HepG2 (cell line): ENCODE measurements around the gene SPRN. TPM values are rescaled to one million over a fixed set of nuclear protein-coding genes. Genes with fewer than 3 reads are reported as not detected.
A peak's percentile ranks its signal among the peaks of the same experiment; 100 is the strongest.
"Not testable (repeated sequence)": the region's sequence is repeated elsewhere in the genome, so short reads cannot be mapped to it uniquely, and the experiment has no call there.

Experiments
- ATAC-seq: fragments of 200-7000 bp; cut with Tn5 transposase; 3 replicates; pipeline ENCODE4 v1.9.1; 2020; ENCODE audit warnings: mild to moderate bottlenecking, moderate library complexity
- BruUV-seq: library from RNA; stranded (reverse); fragments of 400-500 nt; replicated peaks from 2 replicates; lab custom pipeline; 2021; lab: Mats Ljungman, UMichigan
- CTCF ChIA-PET: fragments of 300-600 bp; formaldehyde crosslinking; extraction: SDS; loops from one replicate; lab custom pipeline; 2021; ENCODE audit warnings: low total read pairs, inconsistent platforms, low intra/inter-chr PET ratio; lab: Yijun Ruan, JAX
- POLR2A ChIA-PET: fragments of 350-600 bp; sonication (Branson Sonifier 250); formaldehyde crosslinking; loops from one replicate; lab custom pipeline; 2020; ENCODE audit warnings: antibody characterized with exemption, inconsistent platforms; lab: Yijun Ruan, JAX
- DNase-seq: peaks from one replicate; pipeline ENCODE4 v3.0.0-alpha.2; 2015; ENCODE audit warnings: low spot score
- FAIRE-seq: peaks from 3 replicates; lab custom pipeline; 2011; peaks lifted over from hg19 to GRCh38; lab: Jason Lieb, UNC
- H2AFZ ChIP-seq: one replicate; pipeline ENCODE4 v1.6.1; 2011; ENCODE audit warnings: low read length, inconsistent platforms
- H3K27ac ChIP-seq: fragments of 300-600 bp; 3 replicates; pipeline ENCODE4 v1.8.0; 2011; ENCODE audit warnings: mixed run types, mild to moderate bottlenecking, mixed read lengths, low read length, inconsistent platforms; ENCODE audit not compliant: insufficient read depth; ENCODE audit errors: extremely low read length
- H3K27me3 ChIP-seq, 2 experiments: fragments of 200-600 bp in 1 of 2; 2 replicates in 1 of 2; 3 replicates in 1 of 2; pipeline versions ENCODE4 v1.6.0 to v1.8.0; 2011; ENCODE audit warnings: low read length in 2 of 2, mild to moderate bottlenecking in 2 of 2, moderate library complexity in 2 of 2, inconsistent platforms in 1 of 2; ENCODE audit not compliant: insufficient read depth in 2 of 2, control insufficient read depth in 1 of 2
- H3K36me3 ChIP-seq, 2 experiments: fragments of 200-600 bp in 1 of 2; replicated peaks in 1 of 2; 2 replicates in 1 of 2; 3 replicates in 1 of 2; pipeline versions ENCODE4 v1.5.1 to v1.8.0; 2011; ENCODE audit warnings: low read length in 2 of 2, inconsistent platforms in 1 of 2; ENCODE audit not compliant: insufficient read depth in 2 of 2, control insufficient read depth in 1 of 2
- H3K4me1 ChIP-seq: 2 replicates; pipeline ENCODE4 v1.5.1; 2012; ENCODE audit warnings: low read length, inconsistent platforms; ENCODE audit not compliant: insufficient read depth
- H3K4me2 ChIP-seq: 2 replicates; pipeline ENCODE4 v1.6.0; 2011; ENCODE audit warnings: low read depth, low read length, inconsistent platforms
- H3K4me3 ChIP-seq, 3 experiments: fragments of 200-600 bp in 1 of 3; sonication (generic), shearing (Covaris generic) in 1 of 3; replicated peaks in 1 of 3; 2 replicates each; pipeline ENCODE4 v1.5.1; 2011 to 2016; ENCODE audit warnings: low read length in 3 of 3, inconsistent platforms in 2 of 3, low read depth in 2 of 3, mild to moderate bottlenecking in 2 of 3, control low read depth in 1 of 3, mixed read lengths in 1 of 3; ENCODE audit not compliant: insufficient read depth in 1 of 3
- H3K79me2 ChIP-seq: one replicate; pipeline ENCODE4 v1.6.1; 2011; ENCODE audit warnings: low read length, inconsistent platforms; ENCODE audit not compliant: insufficient read depth
- H3K9ac ChIP-seq: 2 replicates; pipeline ENCODE4 v1.6.0; 2011; ENCODE audit warnings: mild to moderate bottlenecking, low read depth, low read length, inconsistent platforms; ENCODE audit not compliant: insufficient read depth
- H3K9me3 ChIP-seq: 2 replicates; pipeline ENCODE4 v1.5.1; 2012; ENCODE audit warnings: mild to moderate bottlenecking, low read length
- H4K20me1 ChIP-seq: 2 replicates; pipeline ENCODE4 v1.6.0; 2011; ENCODE audit warnings: inconsistent platforms, mild to moderate bottlenecking, low read length, moderate library complexity; ENCODE audit not compliant: insufficient read depth
- CEBPB ChIP-seq: IDR thresholded peaks from 2 replicates; pipeline ENCODE4 v1.6.1; 2011; ENCODE audit warnings: low read depth, low read length, improper control_type of control experiment, borderline replicate concordance
- HMGA1 ChIP-seq: sonication (generic); formaldehyde crosslinking; conservative IDR thresholded peaks from 2 replicates; pipeline ENCODE4 v1.4.0; 2020; ENCODE audit warnings: missing genetic modification reagents
- ZBTB7B ChIP-seq: sonication (generic); formaldehyde crosslinking; IDR thresholded peaks from 2 replicates; pipeline ENCODE4 v1.4.0; 2020; ENCODE audit warnings: missing genetic modification reagents
- ZNF101 ChIP-seq: sonication (generic); formaldehyde crosslinking; IDR thresholded peaks from 2 replicates; pipeline ENCODE4 v1.4.0; 2020; ENCODE audit warnings: mild to moderate bottlenecking, low read depth, missing genetic modification reagents, borderline replicate concordance
- ZSCAN21 ChIP-seq: sonication (generic); formaldehyde crosslinking; IDR thresholded peaks from 2 replicates; pipeline ENCODE4 v1.8.0; 2022; ENCODE audit warnings: mild to moderate bottlenecking, missing genetic modification reagents, moderate library complexity, borderline replicate concordance
- WGBS: methylation state at CpG from one replicate; pipeline ENCODE4 v1.1.6; 2017; ENCODE audit warnings: low lambda C conversion rate; 5-methylcytosine and 5-hydroxymethylcytosine counted together
- in situ Hi-C: cut with HindIII; loops from 2 replicates; pipeline ENCODE4 v1.10.0; 2017; ENCODE audit warnings: low pct_unique_long_range_greater_than_20kb; ENCODE audit not compliant: extremely low pct_ligation_motif_present
- intact Hi-C: fragments of 100-400 bp; cut with micrococcal nuclease; formaldehyde crosslinking; loops from one replicate; pipeline ENCODE4 v1.10.0; 2022; ENCODE audit not compliant: unreplicated experiment
- polyA plus RNA-seq, 8 experiments: library from polyadenylated mRNA; depleted of rRNA in 3 of 8; stranded (reverse) in 7 of 8; unstranded in 1 of 8; fragments of >200 nt; fragmentation: Illumina TruSeq in 4 of 8; extraction: Trizol in 4 of 8; gene quantifications; 2 replicates each; pipeline versions ENCODE4 v1.2.1 to v1.2.3, GENCODE V29; 2011 to 2016; ENCODE audit warnings: low read depth in 4 of 8, missing spikeins in 1 of 8, mixed read lengths in 1 of 8; ENCODE audit not compliant: insufficient read depth in 1 of 8
- total RNA-seq, 5 experiments: library from RNA; depleted of rRNA; stranded (reverse); fragments of >200 nt; fragmentation: Illumina TruSeq; extraction: Trizol; gene quantifications; 2 replicates each; pipeline ENCODE4 v1.2.3, GENCODE V29; 2016; ENCODE audit warnings: low read depth in 1 of 5
- TF ChIP-seq, protein P1 (sequence below), 2 experiments: sonication (generic) in 1 of 2; formaldehyde crosslinking in 1 of 2; IDR thresholded peaks; 2 replicates each; pipeline versions ENCODE4 v1.5.1 to v1.6.1; 2011 to 2020; ENCODE audit warnings: borderline replicate concordance in 1 of 2, low read depth in 1 of 2, low read length in 1 of 2, mild to moderate bottlenecking in 1 of 2, missing genetic modification reagents in 1 of 2, moderate library complexity in 1 of 2
- TF ChIP-seq, protein P2 (sequence below): fragments of 450-650 bp; IDR thresholded peaks from 2 replicates; pipeline ENCODE4 v1.6.1; 2016

The SPRN gene
- total and polyA plus RNA-seq, 2 of the 13 experiments (the other 11 are each of a cell fraction or from before 2014, with no cell fraction given): not detected

DNA sequence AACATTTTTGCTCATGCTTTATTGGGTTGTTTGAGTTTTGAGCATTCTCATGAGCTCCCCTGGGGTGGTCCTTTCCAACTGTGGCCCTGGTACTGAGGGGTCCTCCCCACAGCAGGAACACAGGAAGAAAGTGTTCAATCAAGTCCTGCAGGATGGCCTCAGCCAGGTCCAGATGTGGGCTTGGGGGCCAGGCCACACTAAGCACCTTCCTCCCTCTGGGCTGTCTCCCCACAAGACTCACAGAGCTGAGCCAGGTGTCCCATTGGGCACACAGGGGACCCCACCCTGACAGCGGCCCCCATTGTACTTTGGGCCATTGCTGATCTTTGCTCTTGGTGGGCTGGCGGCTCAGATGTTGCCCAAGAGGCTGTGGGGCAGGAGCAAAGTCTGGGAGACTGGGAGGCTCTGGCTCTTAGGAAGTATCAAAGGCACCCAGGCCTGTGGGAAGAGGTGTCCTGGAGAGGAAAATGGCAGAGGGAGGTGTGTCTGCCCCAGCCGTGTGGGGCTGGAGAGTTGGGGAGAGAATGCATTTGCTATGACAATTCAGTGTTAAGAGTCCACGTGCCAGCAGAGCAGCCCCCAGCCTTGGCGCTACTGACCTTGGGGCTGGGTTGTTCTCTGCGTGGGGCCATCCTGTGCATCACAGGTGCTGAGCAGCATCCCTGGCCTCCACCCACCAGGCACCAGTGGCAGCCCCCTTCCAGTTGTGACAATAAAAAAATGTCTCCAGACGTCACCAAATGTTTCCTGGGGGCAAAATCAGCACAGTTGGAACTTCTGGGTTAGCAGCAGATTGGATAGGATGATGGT, 47.1 kb upstream of the SPRN start (continued):
- TF ChIP-seq HMGA1 (CRISPR knock-in tag): no peak
- TF ChIP-seq CEBPB: peak; percentile 44; the same call in 1 of the 2 replicates
- TF ChIP-seq ZBTB7B (CRISPR knock-in tag): peak; percentile 45; the same call in 1 of the 2 replicates

DNA sequence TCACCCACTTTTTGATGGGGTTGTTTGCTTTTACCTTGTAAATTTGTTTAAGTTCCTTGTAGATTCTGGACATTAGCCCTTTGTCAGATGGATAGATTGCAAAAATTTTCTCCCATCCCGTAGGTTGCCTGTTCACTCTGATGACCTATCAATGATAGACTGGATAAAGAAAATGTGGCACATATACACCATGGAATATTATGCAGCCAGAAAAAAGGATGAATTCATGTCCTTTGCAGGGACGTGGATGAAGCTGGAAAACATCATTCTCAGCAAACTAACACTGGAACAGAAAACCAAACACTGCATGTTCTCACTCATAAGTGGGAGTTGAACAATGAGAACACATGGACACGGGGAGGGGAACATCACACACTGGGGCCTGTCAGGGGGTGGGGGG, 44.8 kb upstream of the SPRN start:
- POLR2A ChIA-PET, BruUV-seq: not testable (repeated sequence)
- WGBS: 49% methylated on average over 3 of the region's 3 CpGs

DNA sequence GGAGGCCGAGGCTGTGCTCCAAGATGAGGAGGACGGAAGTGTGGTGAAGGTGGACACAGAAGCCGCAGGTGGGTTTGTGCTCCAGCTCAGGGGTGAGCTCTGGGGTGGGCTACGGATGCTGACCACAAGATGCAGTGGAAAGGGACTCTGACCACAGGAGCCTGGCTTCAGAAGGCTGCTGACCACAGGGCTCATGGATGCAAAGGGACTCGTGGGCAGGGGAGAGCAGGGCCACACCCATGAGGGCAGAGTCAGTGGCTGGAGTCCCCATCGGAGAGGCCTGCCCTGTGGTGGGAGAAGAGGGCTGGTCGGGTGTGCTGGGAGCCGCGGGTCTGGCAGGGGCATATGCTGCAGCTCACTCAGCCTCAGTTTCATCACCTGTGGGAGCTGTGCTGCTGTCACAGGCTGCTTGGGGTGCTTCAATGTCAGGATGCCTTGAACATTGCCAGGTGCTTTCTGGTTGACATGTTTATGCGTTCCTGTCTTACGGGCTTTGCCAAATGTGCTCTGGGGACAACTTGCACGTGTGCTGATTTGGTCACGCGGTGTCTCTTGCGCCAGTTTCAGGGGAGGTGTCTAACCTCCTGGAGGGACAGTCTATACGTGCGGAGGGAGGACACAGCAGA, 43.0 kb upstream of the SPRN start:
- intact Hi-C loops: no loop called here

More for the DNA sequence above, 44.8 kb upstream of the SPRN start:
- H3K9ac ChIP-seq, H4K20me1 ChIP-seq, ATAC-seq, in situ Hi-C loops, H3K4me2 ChIP-seq, H3K79me2 ChIP-seq, intact Hi-C loops, H3K27me3 ChIP-seq, H2AFZ ChIP-seq, FAIRE-seq, H3K27ac ChIP-seq, H3K4me3 ChIP-seq, CTCF ChIA-PET, H3K36me3 ChIP-seq, H3K9me3 ChIP-seq, DNase-seq: not testable (repeated sequence)
- H3K4me1 ChIP-seq: peaks cover 12% of the 10 kb centered on the region

More for the DNA sequence above, 43.0 kb upstream of the SPRN start:
- Histone ChIP-seq H3K36me3 (no peaks in the 10 kb centered on the region), H3K27me3 (no peaks in the 10 kb centered on the region)
- CTCF ChIA-PET: no interaction called here
- no peak for FAIRE-seq
- TF ChIP-seq ZNF101 (CRISPR knock-in tag) (no peak), ZSCAN21 (CRISPR knock-in tag) (no peak)
- TF ChIP-seq, protein P1, sequence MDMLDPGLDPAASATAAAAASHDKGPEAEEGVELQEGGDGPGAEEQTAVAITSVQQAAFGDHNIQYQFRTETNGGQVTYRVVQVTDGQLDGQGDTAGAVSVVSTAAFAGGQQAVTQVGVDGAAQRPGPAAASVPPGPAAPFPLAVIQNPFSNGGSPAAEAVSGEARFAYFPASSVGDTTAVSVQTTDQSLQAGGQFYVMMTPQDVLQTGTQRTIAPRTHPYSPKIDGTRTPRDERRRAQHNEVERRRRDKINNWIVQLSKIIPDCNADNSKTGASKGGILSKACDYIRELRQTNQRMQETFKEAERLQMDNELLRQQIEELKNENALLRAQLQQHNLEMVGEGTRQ (IDR thresholded peaks at IDR 0.05; ENCODE audit: low read depth, low read length): 0 out of 2 replicates have a peak, but pooled peaks have one; percentile 24
- TF ChIP-seq, protein P1 (CRISPR knock-in tag; IDR thresholded peaks at IDR 0.05; ENCODE audit: borderline replicate concordance): no peak
- TF ChIP-seq, protein P2, sequence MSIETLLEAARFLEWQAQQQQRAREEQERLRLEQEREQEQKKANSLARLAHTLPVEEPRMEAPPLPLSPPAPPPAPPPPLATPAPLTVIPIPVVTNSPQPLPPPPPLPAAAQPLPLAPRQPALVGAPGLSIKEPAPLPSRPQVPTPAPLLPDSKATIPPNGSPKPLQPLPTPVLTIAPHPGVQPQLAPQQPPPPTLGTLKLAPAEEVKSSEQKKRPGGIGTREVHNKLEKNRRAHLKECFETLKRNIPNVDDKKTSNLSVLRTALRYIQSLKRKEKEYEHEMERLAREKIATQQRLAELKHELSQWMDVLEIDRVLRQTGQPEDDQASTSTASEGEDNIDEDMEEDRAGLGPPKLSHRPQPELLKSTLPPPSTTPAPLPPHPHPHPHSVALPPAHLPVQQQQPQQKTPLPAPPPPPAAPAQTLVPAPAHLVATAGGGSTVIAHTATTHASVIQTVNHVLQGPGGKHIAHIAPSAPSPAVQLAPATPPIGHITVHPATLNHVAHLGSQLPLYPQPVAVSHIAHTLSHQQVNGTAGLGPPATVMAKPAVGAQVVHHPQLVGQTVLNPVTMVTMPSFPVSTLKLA: peak; percentile 35; the same call in 1 of the 2 replicates
- TF ChIP-seq, all 625 proteins: peak for 2
- no TSS peak for BruUV-seq
- POLR2A ChIA-PET: no interaction called here
- Histone ChIP-seq H3K9ac (no peak overlapping the region), H4K20me1 (no peaks in the 10 kb centered on the region), H3K4me3 (no peak overlapping the region), H3K4me2 (no peak overlapping the region), H3K27ac (no peak overlapping the region), H2AFZ (no peak overlapping the region), H3K79me2 (no peaks in the 10 kb centered on the region), H3K9me3 (no peaks in the 10 kb centered on the region), H3K4me1 (peaks cover 12% of the 10 kb centered on the region)
- DNase-seq (no peak), ATAC-seq (no peak)
- in situ Hi-C loops: no loop called here
- WGBS: 72% methylated on average over 16 of the region's 17 CpGs
